Upper lobe of left lung (tissue), 6 donors: ENCODE results near the gene NARF. TPM values are rescaled to one million over a fixed set of nuclear protein-coding genes. Genes with fewer than 3 reads are reported as not detected.

ENCODE experiments used
- ATAC-seq, 2 donors: fragments of 200-7000 bp; cut with Tn5 transposase; one replicate each; pipeline ENCODE4 v1.9.1; 2022; ENCODE audit warnings: mild to moderate bottlenecking in 2 of 2, moderate library complexity in 2 of 2; ENCODE audit not compliant: low FRiP score in 2 of 2
- DNase-seq, 2 donors: peaks; one replicate each; pipeline ENCODE4 v3.0.0-alpha.2; 2019 to 2020
- H3K27ac ChIP-seq, 4 donors: fragments of 200-600 bp; sonication (generic); one replicate each; pipeline ENCODE4 v1.5.1; 2016 to 2019
- H3K27me3 ChIP-seq, 4 donors: fragments of 200-600 bp; sonication (generic); one replicate each; pipeline ENCODE4 v1.5.1; 2017 to 2019
- H3K36me3 ChIP-seq, 4 donors: fragments of 200-600 bp; sonication (generic); one replicate each; pipeline ENCODE4 v1.5.1; 2016 to 2019
- H3K4me1 ChIP-seq, 4 donors: fragments of 200-600 bp; sonication (generic); one replicate each; pipeline ENCODE4 v1.5.1; 2018 to 2019
- H3K4me3 ChIP-seq, 4 donors: fragments of 200-600 bp; sonication (generic); one replicate each; pipeline ENCODE4 v1.5.1; 2017 to 2019; ENCODE audit warnings: mild to moderate bottlenecking in 2 of 4, moderate library complexity in 1 of 4
- H3K9me3 ChIP-seq, 4 donors: fragments of 200-600 bp; sonication (generic); one replicate each; pipeline ENCODE4 v1.5.1; 2018 to 2019
- CTCF ChIP-seq, 6 experiments: fragments of 450-650 bp in 4 of 6; fragments of 200-600 bp in 2 of 6; sonication (generic) in 2 of 6; IDR thresholded peaks; one replicate each; pipeline ENCODE4 v1.5.1; 2016 to 2019; ENCODE audit warnings: antibody characterized with exemption in 6 of 6
- EP300 ChIP-seq, 4 donors: sonication (generic); formaldehyde crosslinking; IDR thresholded peaks; one replicate each; pipeline ENCODE4 v1.5.1; 2017; ENCODE audit warnings: antibody characterized with exemption in 4 of 4, control low read depth in 2 of 4
- POLR2A ChIP-seq, 4 donors: fragments of 450-650 bp; IDR thresholded peaks; one replicate each; pipeline ENCODE4 v1.5.1; 2016 to 2017; ENCODE audit warnings: antibody characterized with exemption in 4 of 4, mild to moderate bottlenecking in 2 of 4
- POLR2AphosphoS5 ChIP-seq, 2 donors: sonication (generic); formaldehyde crosslinking; IDR thresholded peaks; one replicate each; pipeline ENCODE4 v1.5.1; 2017; ENCODE audit warnings: antibody characterized with exemption in 2 of 2
- WGBS, 2 donors: methylation state at CpG; one replicate each; pipeline ENCODE4 v1.1.5; 2017 to 2018; 5-methylcytosine and 5-hydroxymethylcytosine counted together
- total RNA-seq, 6 donors: library from RNA; depleted of rRNA in 4 of 6; stranded (reverse); fragments of >200 nt in 4 of 6; gene quantifications; one replicate each; pipeline versions ENCODE4 v1.1.0 to v1.2.1, GENCODE V29; 2016 to 2021
- donor health status: DM: no; HTN: no; CAD: no; lungs with moderate emphysema.
- donor health status: DM: no; HTN: yes; CAD: no; lungs with severe emphysema.

NARF gene
- total RNA-seq, 6 donors from 2014 or later, result 28.9 to 77.8 (median 62.6) TPM

GRCh38 chr17:82470065-82470464 is 11.5 kb downstream of the NARF start:
- ATAC-seq (no peak), DNase-seq (no peak)
- H3K27me3 ChIP-seq, result no peaks in the 10 kb centered on the region
- no peak for TF ChIP-seq POLR2AphosphoS5 (IDR thresholded peaks at IDR 0.05)
- no peak for TF ChIP-seq CTCF (IDR thresholded peaks at IDR 0.05)
- TF ChIP-seq POLR2A (IDR thresholded peaks at IDR 0.05), result no peak
- no peak for TF ChIP-seq EP300 (IDR thresholded peaks at IDR 0.05)
- WGBS, 2 donors, result 97 to 98% methylated on average over 7 of the region's 7 CpGs
- H3K36me3 ChIP-seq, result peaks cover 26 to 97% (median 81%) of the 10 kb centered on the region in 4 donors
- H3K9me3 ChIP-seq, result no peaks in the 10 kb centered on the region
- no peak overlapping the region for H3K27ac ChIP-seq
- H3K4me3 ChIP-seq, result no peak overlapping the region
- no peaks in the 10 kb centered on the region for H3K4me1 ChIP-seq

- no peak overlapping the region for H3K4me3 ChIP-seq
- no peaks in the 10 kb centered on the region for H3K27me3 ChIP-seq
- H3K4me1 ChIP-seq, result no peaks in the 10 kb centered on the region
- no peak overlapping the region for H3K27ac ChIP-seq
- TF ChIP-seq EP300 (IDR thresholded peaks at IDR 0.05) (no peak), CTCF (IDR thresholded peaks at IDR 0.05) (no peak), POLR2AphosphoS5 (IDR thresholded peaks at IDR 0.05) (no peak), POLR2A (IDR thresholded peaks at IDR 0.05) (no peak)
- DNase-seq, result no peak
- no peak for ATAC-seq
- no peaks in the 10 kb centered on the region for H3K9me3 ChIP-seq
- peaks cover 19 to 97% (median 70%) of the 10 kb centered on the region in 4 donors for H3K36me3 ChIP-seq
- 88 to 90% methylated on average over 11 of the region's 11 CpGs for WGBS, 2 donors
These were observed 15.9 kb downstream of the NARF start for GRCh38 chr17:82474223-82475010.

GRCh38 chr17:82475458-82475857 is 16.9 kb downstream of the NARF start:
- no peak for TF ChIP-seq EP300 (IDR thresholded peaks at IDR 0.05)
- no peaks in the 10 kb centered on the region for H3K4me1 ChIP-seq
- ATAC-seq, result no peak

GRCh38 chr17:82477934-82478333 is 19.4 kb downstream of the NARF start:
- Histone ChIP-seq H3K4me1 (no peaks in the 10 kb centered on the region), H3K27me3 (no peaks in the 10 kb centered on the region), H3K9me3 (no peaks in the 10 kb centered on the region), H3K36me3 (peaks cover 29 to 100% (median 75%) of the 10 kb centered on the region in 4 donors), H3K27ac (no peak overlapping the region), H3K4me3 (no peak overlapping the region)
- no peak for TF ChIP-seq POLR2AphosphoS5 (IDR thresholded peaks at IDR 0.05)
- DNase-seq (no peak), ATAC-seq (no peak)
- 87 to 88% methylated on average over 8 of the region's 8 CpGs for WGBS, 2 donors

More at GRCh38 chr17:82475458-82475857, 16.9 kb downstream of the NARF start:
- 88 to 91% methylated on average over 8 of the region's 8 CpGs for WGBS, 2 donors
- no peaks in the 10 kb centered on the region for H3K27me3 ChIP-seq
- no peaks in the 10 kb centered on the region for H3K9me3 ChIP-seq
- peaks cover 26 to 97% (median 72%) of the 10 kb centered on the region in 4 donors for H3K36me3 ChIP-seq
- no peak for DNase-seq
- H3K27ac ChIP-seq, result no peak overlapping the region
- no peak overlapping the region for H3K4me3 ChIP-seq

- no peak for DNase-seq
- Histone ChIP-seq H3K4me3 (no peak overlapping the region), H3K36me3 (peaks cover 29 to 100% (median 77%) of the 10 kb centered on the region in 4 donors), H3K9me3 (no peaks in the 10 kb centered on the region), H3K27ac (no peak overlapping the region), H3K27me3 (no peaks in the 10 kb centered on the region), H3K4me1 (no peaks in the 10 kb centered on the region)
- 92 to 93% methylated on average over 5 of the region's 5 CpGs for WGBS, 2 donors
- TF ChIP-seq POLR2A (IDR thresholded peaks at IDR 0.05) (no peak), POLR2AphosphoS5 (IDR thresholded peaks at IDR 0.05) (no peak), EP300 (IDR thresholded peaks at IDR 0.05) (no peak), CTCF (IDR thresholded peaks at IDR 0.05) (no peak)
- peak in 1 of 2 donors; percentile 55 for ATAC-seq
These were observed 21.1 kb downstream of the NARF start for GRCh38 chr17:82479602-82480001.

- WGBS, 2 donors, result 96 to 100% methylated on average over 1 to 9 of the region's 9 CpGs
- ATAC-seq, result peak in 1 of 2 donors; percentile 55
- Histone ChIP-seq H3K4me1 (no peaks in the 10 kb centered on the region), H3K27me3 (no peaks in the 10 kb centered on the region), H3K27ac (no peak overlapping the region), H3K36me3 (peaks cover 34 to 100% (median 79%) of the 10 kb centered on the region in 4 donors), H3K4me3 (no peak overlapping the region), H3K9me3 (no peaks in the 10 kb centered on the region)
- no peak for TF ChIP-seq EP300 (IDR thresholded peaks at IDR 0.05)
- no peak for TF ChIP-seq CTCF (IDR thresholded peaks at IDR 0.05)
- no peak for TF ChIP-seq POLR2A (IDR thresholded peaks at IDR 0.05)
- TF ChIP-seq POLR2AphosphoS5 (IDR thresholded peaks at IDR 0.05), result no peak
- DNase-seq, result no peak
These were observed 21.8 kb downstream of the NARF start for GRCh38 chr17:82480318-82480717.
